ENCODE data around the gene SDK1. TPM values are rescaled to one million over a fixed set of nuclear protein-coding genes. Genes with fewer than 3 reads are reported as not detected.

The SDK1 gene
- total RNA-seq, 1 experiment from 2014 or later: 1.8 TPM

DNA sequence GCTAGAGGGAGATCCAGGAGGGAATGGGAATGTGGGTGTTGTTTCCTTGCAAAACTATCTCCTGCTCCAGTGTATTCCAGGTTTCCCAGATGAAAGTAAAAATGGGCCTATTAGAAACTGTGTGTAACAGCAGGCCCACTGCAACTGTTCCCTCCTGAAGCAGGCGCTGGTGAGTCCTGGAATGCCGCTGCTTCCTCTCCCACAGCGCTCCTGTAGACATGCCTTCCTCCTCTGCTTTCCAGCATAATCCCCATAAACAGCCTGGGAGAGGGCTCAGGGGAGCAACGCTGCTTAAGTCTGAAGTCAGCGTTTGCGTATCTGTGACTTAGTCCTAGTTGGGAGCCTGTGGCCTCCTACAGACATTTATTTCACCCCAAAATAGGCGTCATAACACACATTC lies 830.0 kb downstream of the SDK1 start:
- DNase-seq (ENCODE audit: low spot score): no peak

DNA sequence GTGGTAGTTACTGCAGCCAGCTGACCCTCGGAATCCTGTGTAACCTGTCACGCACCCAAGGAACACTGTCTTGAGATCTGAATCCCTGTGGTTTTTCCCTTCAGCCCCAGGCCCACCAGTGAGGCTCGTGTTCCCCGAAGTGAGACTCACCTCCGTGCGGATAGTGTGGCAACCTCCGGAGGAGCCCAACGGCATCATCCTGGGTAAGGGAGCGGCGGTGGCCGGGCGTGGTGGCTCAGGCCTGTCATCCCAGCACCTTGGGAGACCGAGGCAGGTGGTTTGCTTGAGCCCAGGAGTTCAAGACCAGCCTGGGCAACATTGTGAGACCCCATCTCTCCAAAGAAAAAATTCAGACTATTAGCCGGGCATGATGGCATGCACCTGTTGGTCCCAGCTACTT lies 831.2 kb downstream of the SDK1 start:
- no peak for DNase-seq (ENCODE audit: low spot score)

DNA sequence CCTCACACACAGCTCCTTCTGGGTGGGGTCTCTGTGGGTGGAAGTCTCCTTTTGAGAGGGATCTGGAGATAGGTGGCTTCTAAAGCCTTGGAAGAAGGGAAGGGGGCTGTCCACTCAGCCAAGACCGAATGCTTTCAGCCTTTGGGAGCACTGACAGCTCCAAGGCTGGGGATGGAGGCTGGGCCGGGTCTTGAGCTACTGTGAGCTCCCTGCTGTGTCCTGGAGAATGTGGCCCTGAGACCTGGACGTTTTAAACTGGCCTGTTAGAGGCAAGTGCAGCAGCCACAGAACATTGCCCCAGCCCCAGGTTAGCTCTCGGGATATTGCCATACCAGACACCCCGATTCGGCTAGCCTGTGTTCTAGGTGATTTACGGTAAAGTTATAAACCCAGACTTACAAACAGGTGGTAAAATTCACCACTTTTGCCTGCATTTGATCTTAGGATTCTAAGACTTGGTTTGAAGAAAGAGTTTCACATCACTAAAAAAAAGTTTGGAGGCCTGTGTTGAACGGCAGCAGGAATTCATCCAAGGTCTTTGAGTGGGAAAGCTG lies 832.5 kb downstream of the SDK1 start:
- DNase-seq (ENCODE audit: low spot score): no peak

DNA sequence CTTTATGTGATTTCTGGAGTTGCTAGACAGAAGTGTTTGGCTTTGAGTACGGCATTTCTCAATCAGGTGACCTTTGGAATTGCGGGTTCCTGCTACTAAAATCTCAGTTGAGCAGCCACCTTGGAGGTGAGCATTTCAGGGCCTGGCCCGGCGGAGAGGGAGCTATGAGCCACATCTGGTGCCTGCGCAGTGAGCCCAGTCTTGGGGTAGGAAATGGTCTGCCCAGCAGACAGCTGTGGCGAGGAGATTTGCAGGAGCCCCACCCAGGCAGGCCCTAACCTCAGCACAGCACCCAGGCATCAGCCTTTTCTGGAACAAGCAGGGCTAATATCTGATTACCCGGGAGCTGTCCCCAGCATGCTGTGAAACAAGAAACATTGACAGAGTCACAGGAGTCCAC lies 833.2 kb downstream of the SDK1 start:
- no peak for DNase-seq (ENCODE audit: low spot score)

DNA sequence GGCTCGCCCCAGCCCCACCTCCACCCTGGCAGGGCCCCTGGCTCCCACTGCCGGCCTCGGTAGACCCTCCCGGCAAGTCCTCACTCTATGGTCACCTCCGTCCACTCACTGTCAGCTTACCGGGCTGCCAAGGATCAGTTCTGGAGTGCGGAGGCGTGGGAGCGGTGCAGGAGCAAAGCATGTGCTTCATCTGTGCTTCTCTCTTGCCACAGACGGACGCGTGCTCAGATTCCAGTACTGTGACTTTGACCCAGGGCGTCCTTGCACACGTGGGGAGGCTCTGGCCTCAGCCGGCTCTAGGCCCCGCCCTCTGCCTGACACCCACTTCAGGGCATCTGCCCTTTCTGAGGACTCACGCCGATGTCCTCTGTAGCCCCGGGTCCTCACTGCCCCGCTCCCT lies 833.6 kb downstream of the SDK1 start:
- DNase-seq (ENCODE audit: low spot score): no peak

DNA sequence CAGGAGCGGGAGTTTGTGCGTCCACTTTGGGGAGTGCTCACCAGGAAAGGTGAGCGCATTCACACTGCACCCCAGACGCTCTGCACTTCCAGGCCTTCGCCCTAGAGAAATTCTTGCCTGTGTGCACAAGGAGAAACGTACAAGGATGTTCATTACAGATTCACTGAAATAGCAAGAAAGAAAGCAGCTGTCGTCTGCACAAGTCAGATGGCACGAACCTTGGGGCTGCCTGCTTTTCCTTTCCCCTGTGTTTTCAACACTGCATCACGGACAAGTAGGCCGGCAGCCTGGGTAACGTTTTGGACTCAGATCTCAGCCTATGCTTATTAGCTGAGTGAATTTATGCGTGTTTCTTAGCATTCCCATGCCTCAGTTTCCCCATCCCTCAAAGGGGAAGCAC lies 834.2 kb downstream of the SDK1 start:
- DNase-seq (ENCODE audit: low spot score): no peak

DNA sequence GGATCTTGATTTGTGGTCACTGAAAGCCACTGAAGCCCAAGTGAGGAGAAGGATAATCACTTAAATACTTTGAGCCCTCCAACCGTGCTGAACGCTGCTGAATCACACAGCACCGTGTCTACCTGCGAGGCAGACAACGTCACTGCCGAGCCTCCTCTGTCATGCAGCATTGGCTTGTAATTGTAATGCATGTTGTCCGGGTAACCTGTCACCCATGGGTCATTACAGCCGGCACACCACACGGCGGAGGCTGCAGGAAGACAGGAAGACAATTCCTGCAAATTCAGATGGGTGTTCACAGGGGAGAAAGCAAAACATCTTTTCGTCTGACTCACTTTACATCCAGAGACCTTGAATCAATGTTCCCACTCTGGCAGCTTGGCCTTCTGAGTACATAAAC lies 835.0 kb downstream of the SDK1 start:
- DNase-seq (ENCODE audit: low spot score): no peak

DNA sequence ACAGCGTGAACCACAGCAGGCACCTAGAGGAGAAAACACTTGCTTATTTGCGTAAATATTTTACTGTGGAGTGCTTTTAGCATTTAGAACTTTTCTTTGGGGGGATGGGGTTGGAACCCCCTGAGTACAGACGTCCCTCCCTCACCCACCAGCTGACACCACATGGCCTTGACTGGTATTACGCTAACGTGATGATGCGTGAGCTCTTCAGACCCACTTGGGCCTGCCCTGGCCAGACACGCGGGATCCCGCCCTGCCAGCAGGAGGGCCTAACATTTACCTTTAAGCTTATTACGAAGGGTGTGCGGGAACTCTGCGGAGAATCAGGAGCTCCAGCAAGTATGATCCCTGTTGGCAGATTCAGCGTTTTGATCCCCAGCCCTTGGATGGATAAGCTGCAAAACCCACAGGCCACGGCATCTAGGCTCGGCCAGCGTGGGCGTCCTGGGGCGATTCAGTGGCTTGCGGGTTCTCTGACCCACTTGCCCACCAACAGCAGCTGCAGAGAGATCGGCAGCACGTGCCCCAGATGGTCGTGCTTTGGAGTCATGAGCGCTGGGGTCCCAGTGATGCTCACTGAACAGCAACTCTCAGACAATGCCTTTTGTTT lies 835.6 kb downstream of the SDK1 start:
- no peak for DNase-seq (ENCODE audit: low spot score)

DNA sequence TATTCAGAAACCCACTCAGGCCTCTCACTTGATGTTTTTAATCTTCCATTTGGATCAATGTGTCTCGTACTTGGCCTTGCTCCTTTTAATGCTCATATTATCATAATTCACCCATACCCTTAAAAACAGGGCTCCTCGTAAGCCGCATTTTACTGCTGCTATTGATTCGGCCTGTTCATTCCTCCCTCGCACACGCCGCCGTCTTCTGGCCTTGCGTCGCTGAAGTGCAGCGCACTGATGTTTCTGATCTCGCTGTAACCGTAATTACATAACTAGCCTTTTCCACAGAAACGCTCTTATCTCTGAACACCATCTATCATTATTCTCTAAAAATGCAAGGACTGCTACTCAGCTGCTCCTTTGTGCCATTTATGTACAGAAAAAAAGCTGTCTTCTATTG lies 836.5 kb downstream of the SDK1 start:
- no peak for DNase-seq (ENCODE audit: low spot score)

DNA sequence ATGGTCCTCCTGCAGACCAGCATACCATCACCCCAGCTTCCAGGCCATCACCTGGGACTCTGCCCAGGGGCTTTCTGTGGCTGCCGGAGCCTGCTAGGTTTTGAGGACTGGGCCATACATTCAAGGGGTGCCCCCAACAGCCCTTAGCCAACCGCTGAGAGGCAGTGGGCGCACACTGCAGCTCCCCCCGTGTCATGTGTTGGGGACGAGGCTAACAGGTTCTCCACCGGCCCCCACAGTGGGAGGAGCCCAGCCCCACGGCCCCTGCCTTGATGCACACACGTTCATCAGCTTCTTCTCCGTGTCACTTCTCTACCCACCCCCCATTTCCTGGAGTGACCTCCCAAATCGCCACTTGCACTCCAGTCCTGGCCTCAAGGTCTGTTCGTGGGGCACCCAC lies 837.8 kb downstream of the SDK1 start:
- no peak for DNase-seq (ENCODE audit: low spot score)

DNA sequence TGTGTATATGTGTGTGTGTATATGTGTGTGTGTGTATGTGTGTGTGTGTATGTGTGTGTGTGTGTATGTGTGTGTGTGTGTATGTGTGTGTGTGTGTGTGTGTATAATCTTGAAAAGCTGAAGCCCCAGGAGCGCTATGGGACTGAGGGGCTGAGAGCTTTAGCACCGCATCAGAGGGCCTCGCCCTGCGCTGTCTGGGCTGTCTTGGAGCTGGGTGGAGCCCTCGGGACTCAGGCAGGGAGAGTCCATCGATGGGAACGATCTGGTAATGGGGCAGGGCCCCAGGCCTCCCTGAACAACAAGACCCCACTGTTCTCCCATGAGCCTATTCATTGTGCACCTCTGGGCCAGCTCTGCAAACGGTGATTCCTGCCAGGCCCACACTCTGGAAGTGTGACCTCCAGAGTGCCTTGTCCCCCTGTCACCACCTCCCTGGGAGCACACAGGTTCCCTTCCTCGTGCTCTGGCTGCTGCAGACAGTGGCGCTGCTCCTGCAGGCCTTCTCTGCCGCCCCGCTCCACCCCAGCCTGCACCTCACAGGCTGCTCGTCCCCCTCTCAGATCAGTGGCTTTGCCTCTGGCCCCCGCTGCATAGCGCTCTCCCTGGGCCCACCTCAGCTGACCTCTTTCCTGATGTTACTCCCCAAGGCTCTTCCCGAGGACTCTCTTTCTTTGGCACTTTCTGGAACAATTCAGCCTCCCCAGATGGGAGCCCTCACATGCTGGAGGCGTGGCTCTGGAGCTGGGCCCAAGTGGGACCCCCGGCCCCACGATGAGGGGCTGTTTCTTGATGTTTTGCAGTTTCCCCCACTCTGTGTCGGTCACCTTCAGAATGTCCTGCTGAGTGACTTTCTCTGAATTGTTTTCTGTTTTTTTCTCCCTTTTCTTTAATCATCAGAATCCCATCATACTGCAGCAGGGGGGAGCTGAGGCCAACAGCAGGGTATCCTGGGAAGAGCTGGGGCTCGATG lies 838.9 kb downstream of the SDK1 start:
- no peak for DNase-seq (ENCODE audit: low spot score)

DNA sequence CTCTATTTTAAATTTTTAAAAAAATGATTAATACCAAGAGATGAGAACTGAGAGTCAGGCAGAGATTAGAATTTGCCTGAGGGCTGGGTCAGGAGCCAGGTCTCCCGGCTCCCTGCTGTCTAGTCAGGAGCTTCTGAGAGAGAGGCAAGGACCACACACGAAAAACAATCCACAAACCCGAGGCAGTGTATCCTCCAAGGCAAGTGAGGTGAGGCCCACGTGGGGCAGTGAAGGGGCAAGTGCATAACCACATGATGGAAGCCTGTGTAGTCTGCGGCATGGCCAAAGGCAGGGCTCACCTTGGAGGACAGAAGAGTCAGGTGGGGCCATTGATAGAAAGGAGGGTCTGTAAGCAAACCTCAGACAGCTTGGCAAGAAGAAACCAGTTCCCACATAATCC lies 839.9 kb downstream of the SDK1 start:
- no peak for DNase-seq (ENCODE audit: low spot score)

DNA sequence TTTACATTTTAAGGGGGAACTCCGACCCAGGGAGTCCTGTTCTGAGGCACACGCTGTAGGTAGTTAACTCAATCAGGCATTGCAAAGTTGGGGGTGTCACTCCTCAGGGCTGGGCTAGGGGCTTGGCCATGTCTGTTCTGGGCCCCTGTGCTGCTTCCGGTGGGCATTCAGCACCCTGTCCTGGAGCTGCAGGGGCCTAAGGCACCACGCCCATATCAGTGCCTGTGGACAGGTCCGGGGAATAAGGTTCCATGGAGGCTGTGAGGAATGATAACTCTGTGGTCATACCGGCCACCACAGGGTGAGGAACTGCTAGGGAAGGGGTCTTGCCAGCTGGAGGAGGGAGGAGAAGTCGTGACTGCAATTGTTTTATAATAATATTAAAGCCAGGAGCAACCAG lies 842.0 kb downstream of the SDK1 start:
- DNase-seq (ENCODE audit: low spot score): no peak

DNA sequence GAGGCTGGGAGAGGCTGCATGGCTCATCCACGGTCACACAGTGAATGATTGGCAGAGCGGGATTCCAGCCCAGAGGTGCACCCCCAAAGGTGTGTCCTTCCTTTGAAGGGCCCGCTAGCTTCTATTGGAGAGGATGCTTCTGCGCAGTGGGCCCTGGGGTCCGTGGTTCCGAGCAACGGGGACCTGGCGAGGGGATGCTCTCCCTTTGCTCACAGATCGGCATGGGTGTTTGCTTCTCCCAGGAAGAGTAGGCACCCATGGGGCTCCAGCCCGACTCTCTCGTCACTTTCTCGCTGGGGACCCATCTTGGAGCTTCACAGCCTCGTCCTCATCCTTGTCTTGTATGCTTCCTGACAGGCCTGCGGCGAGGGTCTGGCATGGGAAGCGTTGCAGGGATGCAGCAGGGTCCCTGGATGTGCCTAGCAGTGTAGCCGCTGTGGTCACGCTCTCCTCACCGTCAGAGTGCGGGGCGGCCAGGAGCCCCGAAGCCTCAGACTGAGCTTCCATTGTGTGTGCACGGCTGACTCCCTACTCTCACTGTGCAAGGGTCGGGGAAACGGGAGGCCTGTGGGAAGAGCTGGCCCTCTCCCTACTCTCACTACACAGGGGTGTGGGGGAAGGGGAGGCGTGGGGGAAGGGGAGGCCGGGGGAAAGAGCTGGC lies 842.6 kb downstream of the SDK1 start:
- no peak for DNase-seq (ENCODE audit: low spot score)

DNA sequence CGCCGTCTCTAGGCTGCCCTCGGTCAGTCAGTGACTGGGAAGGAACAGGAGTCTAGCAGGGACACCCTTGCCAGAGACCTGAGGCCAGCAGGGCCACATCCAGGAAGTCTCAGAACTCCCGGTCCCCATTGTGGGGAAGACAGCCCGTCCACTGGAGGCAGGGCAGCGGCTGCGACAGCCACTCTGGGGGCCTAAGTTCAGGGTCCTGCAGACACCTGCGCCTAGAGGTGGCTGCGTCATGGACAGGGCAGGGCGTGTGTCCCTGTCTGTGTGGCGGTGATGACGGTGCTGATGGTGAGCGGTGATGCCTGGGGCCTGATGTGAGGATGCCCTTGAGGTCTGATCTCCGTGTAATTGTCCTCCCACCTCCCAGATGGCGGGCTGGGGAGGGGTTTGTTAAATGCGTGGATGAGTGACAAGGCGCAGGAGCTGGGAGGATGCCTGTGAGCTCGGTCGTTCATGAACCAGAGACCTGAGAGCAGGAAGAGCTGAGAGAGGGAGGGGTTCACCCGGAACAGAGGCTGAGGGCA lies 843.2 kb downstream of the SDK1 start:
- DNase-seq (ENCODE audit: low spot score): no peak

DNA sequence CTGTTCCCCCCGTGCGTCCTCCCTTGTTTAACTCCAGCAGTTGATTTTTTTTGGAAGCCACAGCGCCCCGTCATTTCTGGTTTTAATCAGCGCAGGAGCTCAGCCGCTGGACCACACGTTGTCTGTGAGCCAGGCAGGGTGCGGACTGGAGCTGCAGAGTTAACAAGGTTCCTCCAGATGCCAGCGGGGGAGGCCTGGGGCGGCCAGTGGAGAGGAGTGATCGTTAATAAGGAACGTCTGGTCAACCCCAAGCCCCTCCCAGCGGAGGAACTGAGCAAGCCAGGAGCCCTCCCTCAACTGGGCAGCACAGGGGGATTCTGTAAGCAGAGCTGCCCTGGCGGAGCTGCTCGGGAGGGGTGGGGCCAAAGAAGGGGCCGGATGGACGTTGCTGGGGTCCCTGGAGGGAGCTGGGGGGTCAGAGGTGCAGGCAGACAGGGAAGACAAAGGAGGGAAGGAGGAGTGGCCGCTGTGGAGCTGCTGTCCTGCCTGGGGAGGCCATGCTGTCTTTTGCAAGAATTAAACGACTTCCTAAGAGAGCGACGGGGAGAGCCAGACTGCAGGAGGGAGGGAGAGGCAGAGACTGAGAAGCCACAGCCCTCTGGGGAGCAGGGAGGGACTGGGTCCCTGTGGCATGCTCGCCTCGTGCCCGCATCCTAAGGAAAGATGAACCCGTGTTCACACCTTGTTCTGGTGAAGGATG lies 843.9 kb downstream of the SDK1 start:
- DNase-seq (ENCODE audit: low spot score): no peak

DNA sequence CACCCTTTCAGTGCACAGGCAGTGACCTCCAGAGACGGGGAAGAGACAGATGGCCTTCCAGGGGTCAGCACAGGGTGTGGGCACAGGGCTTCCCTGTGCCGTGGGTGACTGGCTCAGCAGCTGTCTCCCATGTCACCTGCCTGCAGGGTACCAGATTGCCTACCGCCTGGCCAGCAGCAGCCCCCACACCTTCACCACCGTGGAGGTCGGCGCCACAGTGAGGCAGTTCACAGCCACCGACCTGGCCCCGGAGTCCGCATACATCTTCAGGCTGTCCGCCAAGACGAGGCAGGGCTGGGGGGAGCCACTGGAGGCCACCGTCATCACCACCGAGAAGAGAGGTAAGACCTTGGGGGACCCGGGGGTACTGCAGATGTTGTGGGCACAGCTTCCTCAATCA lies 844.5 kb downstream of the SDK1 start:
- DNase-seq (ENCODE audit: low spot score): no peak

DNA sequence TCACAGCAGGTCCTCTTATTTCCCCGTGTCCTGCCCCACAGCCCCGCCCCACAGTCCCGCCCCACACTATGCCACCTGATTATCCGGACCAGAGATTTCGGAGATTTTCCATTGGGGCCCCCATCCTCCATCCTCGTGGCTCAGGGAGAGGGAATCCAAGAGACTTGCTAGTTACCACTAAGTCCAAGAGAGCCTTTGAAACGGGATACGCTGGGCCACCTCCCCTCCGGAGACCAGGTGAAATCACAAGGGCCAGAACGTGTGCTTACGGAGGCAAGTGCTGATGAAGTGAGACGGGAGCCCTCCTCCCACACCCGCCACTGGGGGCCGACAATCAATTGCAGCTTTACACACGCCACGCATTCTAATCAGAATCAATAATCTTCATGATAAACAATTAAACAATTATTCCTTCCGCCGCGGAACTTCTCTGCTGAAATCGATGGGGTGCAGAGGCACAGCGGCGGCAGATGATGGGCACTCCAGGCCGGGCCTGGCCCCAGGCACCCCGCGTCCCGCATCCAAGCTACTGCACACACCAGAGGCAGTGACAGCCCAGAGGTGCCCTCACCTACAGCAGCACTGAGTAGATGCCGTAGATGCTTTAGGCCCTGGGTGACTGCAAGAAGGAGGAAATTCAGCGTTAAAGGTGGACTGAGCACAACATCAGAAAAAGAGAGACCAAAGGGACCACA lies 847.0 kb downstream of the SDK1 start:
- DNase-seq (ENCODE audit: low spot score): no peak

DNA sequence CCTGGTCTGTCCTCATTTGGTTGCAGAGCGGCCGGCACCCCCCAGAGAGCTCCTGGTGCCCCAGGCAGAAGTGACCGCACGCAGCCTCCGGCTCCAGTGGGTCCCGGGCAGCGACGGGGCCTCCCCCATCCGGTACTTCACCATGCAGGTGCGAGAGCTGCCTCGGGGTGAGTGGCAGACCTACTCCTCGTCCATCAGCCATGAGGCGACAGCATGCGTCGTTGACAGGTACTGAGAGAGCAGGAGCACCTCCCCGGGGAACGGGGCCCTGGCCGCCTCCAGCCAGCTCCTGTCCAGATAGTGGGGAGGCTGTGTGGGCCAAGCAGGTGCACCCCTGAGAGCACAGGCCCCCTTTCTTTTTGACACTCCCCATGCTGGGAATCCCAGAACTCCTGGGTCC lies 848.2 kb downstream of the SDK1 start:
- DNase-seq (ENCODE audit: low spot score): no peak

DNA sequence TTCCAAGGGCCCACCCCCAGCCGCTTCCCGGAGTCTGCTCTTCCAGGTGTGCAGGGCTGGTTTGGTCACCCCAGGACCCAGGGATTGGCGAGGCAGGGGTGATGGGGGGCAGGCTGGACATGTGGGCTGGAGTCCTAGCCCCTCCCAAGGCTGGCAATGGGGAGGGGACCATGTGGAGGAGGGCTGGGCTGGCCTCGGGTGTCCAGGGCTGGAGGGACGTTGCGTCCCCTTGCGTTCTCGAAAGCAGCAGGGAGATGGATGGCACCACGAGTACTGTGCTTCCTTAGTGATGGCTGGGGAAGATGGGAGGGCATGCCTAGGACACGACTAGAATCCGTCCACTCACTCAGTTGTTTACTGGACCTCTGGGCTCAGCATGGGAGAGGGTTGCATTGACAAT lies 848.6 kb downstream of the SDK1 start:
- DNase-seq (ENCODE audit: low spot score): no peak

DNA sequence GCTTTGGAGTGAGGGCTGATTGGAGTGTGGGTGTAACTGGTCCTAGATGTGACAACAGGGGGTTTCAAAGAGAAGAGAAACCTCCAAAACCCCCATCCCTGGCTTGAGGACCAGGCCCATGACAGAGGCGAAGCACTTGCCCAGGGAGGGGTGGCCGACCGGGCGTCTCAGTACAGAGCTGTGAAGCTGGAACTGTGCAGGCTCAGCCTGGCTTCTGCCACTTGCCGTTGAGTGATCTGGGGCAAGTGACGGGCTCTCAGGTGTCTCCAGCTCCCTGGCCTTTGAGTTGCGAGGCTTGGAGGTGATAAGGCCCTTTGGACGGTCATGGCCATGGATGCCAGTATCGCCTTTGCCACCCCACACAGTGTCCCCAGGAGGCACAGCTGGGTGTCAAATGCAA lies 849.7 kb downstream of the SDK1 start:
- DNase-seq (ENCODE audit: low spot score): no peak
